ENCODE results near the gene NHSL2.

DNA sequence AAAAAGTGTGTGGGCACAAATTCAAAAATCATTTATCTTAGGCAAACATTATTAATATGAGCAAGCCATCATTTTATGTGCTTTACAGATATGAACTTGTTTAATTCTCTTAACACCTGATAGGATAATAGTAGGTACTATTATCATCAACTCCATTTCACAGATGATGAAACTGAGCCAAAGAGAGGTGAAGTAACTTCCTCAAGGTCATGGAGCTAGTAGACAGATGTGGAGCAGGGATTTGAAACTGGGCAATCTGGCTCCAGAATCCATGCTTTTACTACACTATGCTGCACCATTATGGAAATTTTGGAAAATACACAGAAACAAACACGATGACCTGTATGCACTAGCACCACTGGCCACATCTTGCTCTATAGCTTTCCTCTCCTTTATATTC, 269.9 kb downstream of the NHSL2 start:
- TF ChIP-seq, protein P1, sequence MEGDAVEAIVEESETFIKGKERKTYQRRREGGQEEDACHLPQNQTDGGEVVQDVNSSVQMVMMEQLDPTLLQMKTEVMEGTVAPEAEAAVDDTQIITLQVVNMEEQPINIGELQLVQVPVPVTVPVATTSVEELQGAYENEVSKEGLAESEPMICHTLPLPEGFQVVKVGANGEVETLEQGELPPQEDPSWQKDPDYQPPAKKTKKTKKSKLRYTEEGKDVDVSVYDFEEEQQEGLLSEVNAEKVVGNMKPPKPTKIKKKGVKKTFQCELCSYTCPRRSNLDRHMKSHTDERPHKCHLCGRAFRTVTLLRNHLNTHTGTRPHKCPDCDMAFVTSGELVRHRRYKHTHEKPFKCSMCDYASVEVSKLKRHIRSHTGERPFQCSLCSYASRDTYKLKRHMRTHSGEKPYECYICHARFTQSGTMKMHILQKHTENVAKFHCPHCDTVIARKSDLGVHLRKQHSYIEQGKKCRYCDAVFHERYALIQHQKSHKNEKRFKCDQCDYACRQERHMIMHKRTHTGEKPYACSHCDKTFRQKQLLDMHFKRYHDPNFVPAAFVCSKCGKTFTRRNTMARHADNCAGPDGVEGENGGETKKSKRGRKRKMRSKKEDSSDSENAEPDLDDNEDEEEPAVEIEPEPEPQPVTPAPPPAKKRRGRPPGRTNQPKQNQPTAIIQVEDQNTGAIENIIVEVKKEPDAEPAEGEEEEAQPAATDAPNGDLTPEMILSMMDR (conservative IDR thresholded peaks at IDR 0.05; ENCODE audit: low read depth, low read length): no peak
- TF ChIP-seq EZH2phosphoT487 (IDR thresholded peaks at IDR 0.05; ENCODE audit: borderline replicate concordance, low read length) (no peak), EZH2 (IDR thresholded peaks at IDR 0.05; ENCODE audit: low read length, unreplicated experiment) (no peak)
